Gastrocnemius medialis (tissue), 4 donors: Measurements from ENCODE around the gene FBXO44. TPM values are rescaled to one million over a fixed set of nuclear protein-coding genes. Genes with fewer than 3 reads are reported as not detected.

Source experiments
- ATAC-seq, 2 donors: fragments of 150-250 bp; one replicate each; pipeline ENCODE4 v1.9.1; 2016
- DNase-seq, 2 donors: peaks; one replicate each; pipeline ENCODE4 v3.0.0-alpha.2; 2019
- H3K27ac ChIP-seq, 4 donors: fragments of 200-600 bp; sonication (generic); 1 replicate in 1 of 4; 2 replicates in 3 of 4; pipeline ENCODE4 v1.5.1; 2016 to 2018; ENCODE audit warnings: mild to moderate bottlenecking in 2 of 4, moderate library complexity in 1 of 4
- H3K27me3 ChIP-seq, 3 donors: fragments of 200-600 bp; sonication (generic) in 2 of 3; 1 replicate in 1 of 3; 2 replicates in 2 of 3; pipeline versions ENCODE4 v1.5.1 to v1.6.0; 2016 to 2019; ENCODE audit warnings: mild to moderate bottlenecking in 1 of 3, moderate library complexity in 1 of 3
- H3K36me3 ChIP-seq, 2 donors: fragments of 200-600 bp; sonication (generic) in 1 of 2; one replicate each; pipeline ENCODE4 v1.5.1; 2017 to 2018
- H3K4me1 ChIP-seq, 2 donors: fragments of 200-600 bp; sonication (generic) in 1 of 2; one replicate each; pipeline ENCODE4 v1.5.1; 2016 to 2017; ENCODE audit warnings: mild to moderate bottlenecking in 2 of 2
- H3K4me3 ChIP-seq, 4 donors: fragments of 200-600 bp; sonication (generic) in 3 of 4; 1 replicate in 1 of 4; 2 replicates in 3 of 4; pipeline ENCODE4 v1.5.1; 2016 to 2019; ENCODE audit warnings: mild to moderate bottlenecking in 2 of 4
- H3K9me3 ChIP-seq, 3 donors: fragments of 200-600 bp; sonication (generic) in 2 of 3; 1 replicate in 1 of 3; 2 replicates in 2 of 3; pipeline ENCODE4 v1.5.1; 2016 to 2019
- CTCF ChIP-seq, 5 experiments: fragments of 450-650 bp in 3 of 5; fragments of 200-600 bp in 2 of 5; sonication (generic) in 2 of 5; IDR thresholded peaks in 4 of 5; conservative IDR thresholded peaks in 1 of 5; 1 replicate in 4 of 5; 2 replicates in 1 of 5; pipeline ENCODE4 v1.5.1; 2016 to 2019; ENCODE audit warnings: antibody characterized with exemption in 5 of 5, mild to moderate bottlenecking in 3 of 5, moderate library complexity in 3 of 5
- POLR2A ChIP-seq, 2 donors: fragments of 450-650 bp; IDR thresholded peaks; one replicate each; pipeline ENCODE4 v1.6.1; 2017; ENCODE audit warnings: antibody characterized with exemption in 2 of 2, mild to moderate bottlenecking in 2 of 2, moderate library complexity in 2 of 2
- in situ Hi-C, 4 donors: fragments of 200-750 bp; cut with MboI; loops; one replicate each; pipeline versions ENCODE4 v1.15.0 to v1.8.0; 2017; ENCODE audit warnings: low sequenced_read_pairs in 4 of 4
- intact Hi-C: fragments of 100-400 bp; cut with DNase I; formaldehyde crosslinking; loops from one replicate; pipeline ENCODE4 v1.15.1; 2023; ENCODE audit warnings: low total_unique reads
- total RNA-seq, 4 donors: library from RNA; depleted of rRNA; stranded (reverse); fragments of >200 nt; gene quantifications; one replicate each; pipeline versions ENCODE4 v1.1.0 to v1.2.3, GENCODE V29; 2016

Gene FBXO44
- total RNA-seq, 4 donors from 2014 or later, result 1.7 to 9.4 (median 5.4) TPM

DNA sequence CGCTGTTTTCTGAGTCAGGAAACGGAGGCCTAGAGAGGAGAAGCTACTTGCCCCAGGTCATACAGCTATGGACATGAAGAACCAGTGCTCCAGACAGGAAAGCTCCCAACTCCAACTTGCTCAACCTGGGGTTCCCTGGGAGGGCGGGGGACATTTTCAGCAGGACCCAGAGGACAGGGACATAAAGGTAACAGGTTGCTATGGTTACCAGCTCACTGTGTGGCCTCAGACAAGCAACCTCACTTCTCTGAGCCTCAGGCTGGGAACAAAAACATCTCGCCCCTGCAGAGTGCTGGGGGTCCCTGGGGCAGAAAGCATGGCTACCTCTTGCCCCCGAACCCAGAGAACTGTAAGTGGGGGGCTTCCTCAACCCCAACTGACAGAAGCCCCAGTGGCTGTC, 16.6 kb upstream of the FBXO44 start:
- DNase-seq, result no peak
- Histone ChIP-seq H3K27ac (no peak overlapping the region), H3K9me3 (no peaks in the 10 kb centered on the region), H3K36me3 (no peaks in the 10 kb centered on the region), H3K27me3 (peaks cover 0 to 7% (median 4%) of the 10 kb centered on the region in 3 donors), H3K4me1 (no peaks in the 10 kb centered on the region), H3K4me3 (no peak overlapping the region)
- in situ Hi-C loops (loop anchor here in 3 of 4 donors (25.0 kb wide), 4 partner anchors 301 to 601 kb away; partner anchors contain the start of gene MASP2 (in 1 of the 3)), intact Hi-C loops (no loop called here)
- TF ChIP-seq POLR2A (IDR thresholded peaks at IDR 0.05) (no peak), CTCF (IDR thresholded peaks at IDR 0.05 in 4 of 5, conservative IDR thresholded peaks at IDR 0.05 in 1 of 5) (no peak)
- no peak for ATAC-seq

GRCh38 chr1:11639372-11639771, 15.3 kb upstream of the FBXO44 start:
- Histone ChIP-seq H3K36me3 (no peaks in the 10 kb centered on the region), H3K27me3 (peaks cover 0 to 4% (median 0%) of the 10 kb centered on the region in 3 donors), H3K9me3 (no peaks in the 10 kb centered on the region), H3K4me1 (no peaks in the 10 kb centered on the region), H3K4me3 (no peak overlapping the region), H3K27ac (no peak overlapping the region)
- in situ Hi-C loops (loop anchor here in 3 of 4 donors (25.0 kb wide), 4 partner anchors 302 to 602 kb away; partner anchors contain the start of gene MASP2 (in 1 of the 3)), intact Hi-C loops (no loop called here)
- TF ChIP-seq CTCF (IDR thresholded peaks at IDR 0.05 in 4 of 5, conservative IDR thresholded peaks at IDR 0.05 in 1 of 5) (no peak), POLR2A (IDR thresholded peaks at IDR 0.05) (no peak)
- ATAC-seq (no peak), DNase-seq (no peak)

- TF ChIP-seq CTCF (IDR thresholded peaks at IDR 0.05 in 4 of 5, conservative IDR thresholded peaks at IDR 0.05 in 1 of 5) (no peak), POLR2A (IDR thresholded peaks at IDR 0.05) (no peak)
- DNase-seq, result no peak
- no peaks in the 10 kb centered on the region for H3K36me3 ChIP-seq
- no peak for ATAC-seq
- H3K4me3 ChIP-seq, result no peak overlapping the region
- no peaks in the 10 kb centered on the region for H3K4me1 ChIP-seq
- H3K27me3 ChIP-seq, result peaks cover 0 to 4% (median 0%) of the 10 kb centered on the region in 3 donors
- in situ Hi-C loops, result loop anchor here (5.0 to 25.0 kb wide), 7 partner anchors 303 to 605 kb away; partner anchors contain the start of gene MASP2 (in 1 of the 4)
- no peaks in the 10 kb centered on the region for H3K9me3 ChIP-seq
- intact Hi-C loops, result loop anchor here (5.0 kb wide), 1 partner anchor 303 kb away; no protein-coding TSS in a partner anchor
- no peak overlapping the region for H3K27ac ChIP-seq
Observed at GRCh38 chr1:11640101-11640500, 14.6 kb upstream of the FBXO44 start.

GRCh38 chr1:11640944-11641343, 13.7 kb upstream of the FBXO44 start:
- H3K27me3 ChIP-seq, result peaks cover 0 to 4% (median 0%) of the 10 kb centered on the region in 3 donors
- DNase-seq, result no peak
- in situ Hi-C loops, result loop anchor here (5.0 to 25.0 kb wide), 7 partner anchors 304 to 606 kb away; partner anchors contain the start of gene MASP2 (in 1 of the 4)

More at GRCh38 chr1:11640944-11641343, 13.7 kb upstream of the FBXO44 start:
- TF ChIP-seq CTCF (IDR thresholded peaks at IDR 0.05 in 4 of 5, conservative IDR thresholded peaks at IDR 0.05 in 1 of 5) (no peak), POLR2A (IDR thresholded peaks at IDR 0.05) (no peak)
- intact Hi-C loops, result loop anchor here (5.0 kb wide), 1 partner anchor 304 kb away; no protein-coding TSS in a partner anchor
- H3K4me1 ChIP-seq, result no peaks in the 10 kb centered on the region
- no peak overlapping the region for H3K27ac ChIP-seq
- H3K36me3 ChIP-seq, result no peaks in the 10 kb centered on the region
- no peaks in the 10 kb centered on the region for H3K9me3 ChIP-seq
- ATAC-seq, result no peak
- H3K4me3 ChIP-seq, result no peak overlapping the region
